SU-DHL-6 (cell line): ENCODE results near the gene PLPP3.

ENCODE experiments used
- H2AFZ ChIP-seq: fragments of 200-600 bp; sonication (generic); 2 replicates; pipeline ENCODE4 v1.6.1; 2014; ENCODE audit warnings: low read depth, mild to moderate bottlenecking, moderate library complexity, mixed read lengths, antibody characterized with exemption, low read length; ENCODE audit not compliant: severe bottlenecking
- H3F3A ChIP-seq: fragments of 200-600 bp; shearing (Covaris generic); 2 replicates; pipeline ENCODE4 v1.6.0; 2016; ENCODE audit warnings: antibody characterized with exemption, mild to moderate bottlenecking; ENCODE audit not compliant: insufficient read depth
- H3K27ac ChIP-seq: fragments of 200-600 bp; sonication (generic); 2 replicates; pipeline ENCODE4 v1.5.1; 2016; ENCODE audit warnings: low read depth, mild to moderate bottlenecking, low read length, moderate library complexity, mixed read lengths
- H3K27me3 ChIP-seq: fragments of 200-600 bp; sonication (generic), shearing (Covaris generic); 2 replicates; pipeline ENCODE4 v1.6.0; 2014; ENCODE audit warnings: mild to moderate bottlenecking, low read length
- H3K36me3 ChIP-seq: fragments of 200-600 bp; sonication (generic); 2 replicates; pipeline ENCODE4 v1.6.1; 2014; ENCODE audit warnings: mild to moderate bottlenecking, low read length, mixed read lengths
- H3K4me2 ChIP-seq: fragments of 300-600, 200-600 bp; shearing (Covaris generic), sonication (generic); 2 replicates; pipeline ENCODE4 v1.6.0; 2014; ENCODE audit warnings: low read length, low read depth, mild to moderate bottlenecking; ENCODE audit not compliant: poor library complexity, severe bottlenecking
- H3K4me3 ChIP-seq: fragments of 200-600 bp; sonication (generic); 2 replicates; pipeline ENCODE4 v1.5.1; 2014; ENCODE audit warnings: antibody characterized with exemption, low read length, mild to moderate bottlenecking, mixed read lengths; ENCODE audit not compliant: insufficient read depth, poor library complexity, severe bottlenecking
- H3K79me2 ChIP-seq: fragments of 200-600 bp; sonication (generic); 2 replicates; pipeline ENCODE4 v1.6.1; 2014; ENCODE audit warnings: mild to moderate bottlenecking, low read length, moderate library complexity; ENCODE audit not compliant: insufficient read depth
- H3K9ac ChIP-seq: fragments of 200-600 bp; sonication (generic); 2 replicates; pipeline ENCODE4 v1.7.0; 2014; ENCODE audit warnings: mild to moderate bottlenecking, low read length
- H3K9me2 ChIP-seq: fragments of 200-600 bp; sonication (generic); replicated peaks from 2 replicates; pipeline ENCODE4 v1.6.1; 2014; ENCODE audit warnings: low read length; ENCODE audit not compliant: insufficient read depth
- H3K9me3 ChIP-seq: fragments of 200-600 bp; sonication (generic); 2 replicates; pipeline ENCODE4 v1.6.1; 2014; ENCODE audit warnings: low read length, mixed read lengths; ENCODE audit not compliant: insufficient read depth
- H4K20me1 ChIP-seq: fragments of 200-600 bp; sonication (generic); 2 replicates; pipeline ENCODE4 v1.6.1; 2014; ENCODE audit warnings: low read depth, mild to moderate bottlenecking, antibody characterized with exemption, low read length, moderate library complexity, mixed read lengths
- EZH2phosphoT487 ChIP-seq: fragments of 200-600 bp; sonication (generic), shearing (Covaris generic); conservative IDR thresholded peaks from 2 replicates; pipeline ENCODE4 v1.6.1; 2018; ENCODE audit warnings: mild to moderate bottlenecking, antibody characterized with exemption, low read length, moderate library complexity, mixed read lengths
- TF ChIP-seq, protein P1 (sequence below): fragments of 200-600 bp; sonication (generic); IDR thresholded peaks from one replicate; pipeline ENCODE4 v1.5.1; 2017; ENCODE audit warnings: antibody characterized with exemption, mild to moderate bottlenecking, low read length, moderate library complexity; ENCODE audit not compliant: insufficient read depth, poor library complexity, severe bottlenecking

Gene PLPP3

GRCh38 chr1:56483104-56483503, 96.3 kb downstream of the PLPP3 start:
- Histone ChIP-seq H3K9me2 (no peaks in the 10 kb centered on the region), H3K9ac (no peak overlapping the region)
- TF ChIP-seq, protein P1, sequence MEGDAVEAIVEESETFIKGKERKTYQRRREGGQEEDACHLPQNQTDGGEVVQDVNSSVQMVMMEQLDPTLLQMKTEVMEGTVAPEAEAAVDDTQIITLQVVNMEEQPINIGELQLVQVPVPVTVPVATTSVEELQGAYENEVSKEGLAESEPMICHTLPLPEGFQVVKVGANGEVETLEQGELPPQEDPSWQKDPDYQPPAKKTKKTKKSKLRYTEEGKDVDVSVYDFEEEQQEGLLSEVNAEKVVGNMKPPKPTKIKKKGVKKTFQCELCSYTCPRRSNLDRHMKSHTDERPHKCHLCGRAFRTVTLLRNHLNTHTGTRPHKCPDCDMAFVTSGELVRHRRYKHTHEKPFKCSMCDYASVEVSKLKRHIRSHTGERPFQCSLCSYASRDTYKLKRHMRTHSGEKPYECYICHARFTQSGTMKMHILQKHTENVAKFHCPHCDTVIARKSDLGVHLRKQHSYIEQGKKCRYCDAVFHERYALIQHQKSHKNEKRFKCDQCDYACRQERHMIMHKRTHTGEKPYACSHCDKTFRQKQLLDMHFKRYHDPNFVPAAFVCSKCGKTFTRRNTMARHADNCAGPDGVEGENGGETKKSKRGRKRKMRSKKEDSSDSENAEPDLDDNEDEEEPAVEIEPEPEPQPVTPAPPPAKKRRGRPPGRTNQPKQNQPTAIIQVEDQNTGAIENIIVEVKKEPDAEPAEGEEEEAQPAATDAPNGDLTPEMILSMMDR = no peak
- TF ChIP-seq EZH2phosphoT487 = no peak

GRCh38 chr1:56482486-56482885, 96.9 kb downstream of the PLPP3 start:
- Histone ChIP-seq H3K9me2 (no peaks in the 10 kb centered on the region), H3K9ac (no peak overlapping the region), H3K9me3 (no peaks in the 10 kb centered on the region), H3F3A (no peaks in the 10 kb centered on the region), H3K36me3 (no peaks in the 10 kb centered on the region), H3K4me3 (no peak overlapping the region), H4K20me1 (no peaks in the 10 kb centered on the region), H2AFZ (no peak overlapping the region), H3K4me2 (no peak overlapping the region), H3K79me2 (no peaks in the 10 kb centered on the region), H3K27ac (no peak overlapping the region), H3K27me3 (no peaks in the 10 kb centered on the region)
- no peak for TF ChIP-seq EZH2phosphoT487
- TF ChIP-seq, protein P1 = no peak

More at GRCh38 chr1:56483104-56483503, 96.3 kb downstream of the PLPP3 start:
- Histone ChIP-seq H3K36me3 (no peaks in the 10 kb centered on the region), H2AFZ (no peak overlapping the region), H3K4me3 (no peak overlapping the region), H4K20me1 (no peaks in the 10 kb centered on the region), H3K79me2 (no peaks in the 10 kb centered on the region), H3K9me3 (no peaks in the 10 kb centered on the region), H3K4me2 (no peak overlapping the region), H3K27me3 (no peaks in the 10 kb centered on the region), H3F3A (no peaks in the 10 kb centered on the region), H3K27ac (no peak overlapping the region)

DNA sequence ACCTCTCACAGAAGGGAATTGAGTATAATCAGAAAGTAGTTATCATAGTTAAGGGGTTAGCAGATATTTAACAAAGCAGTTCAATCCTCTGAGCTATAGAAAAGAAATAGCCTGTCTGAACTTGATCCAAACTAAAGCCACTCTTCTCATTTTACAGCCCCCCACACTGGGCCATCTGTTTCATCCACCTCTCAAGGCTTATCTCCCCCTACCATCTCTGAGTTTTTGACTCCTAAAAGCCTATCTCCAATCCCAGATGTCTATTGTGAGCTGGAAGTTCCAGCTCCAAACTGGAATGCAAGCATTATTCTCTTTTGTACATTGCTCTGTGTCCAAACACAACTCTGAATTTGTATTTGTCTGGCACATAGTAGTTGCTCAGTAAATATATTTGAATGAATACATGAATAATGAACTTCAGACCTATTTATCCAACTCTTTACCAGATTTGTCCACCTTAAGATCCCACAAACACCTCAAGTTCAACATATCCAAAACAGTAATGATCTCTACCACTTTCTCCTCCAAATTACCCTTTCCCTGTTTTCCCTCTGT, 98.1 kb downstream of the PLPP3 start:
- no peak overlapping the region for H3K4me2 ChIP-seq
- no peak overlapping the region for H2AFZ ChIP-seq
- H3K9ac ChIP-seq = no peak overlapping the region

More for the DNA sequence above, 98.1 kb downstream of the PLPP3 start:
- Histone ChIP-seq H3K36me3 (no peaks in the 10 kb centered on the region), H3K79me2 (no peaks in the 10 kb centered on the region), H3K4me3 (no peak overlapping the region), H3K9me2 (no peaks in the 10 kb centered on the region), H4K20me1 (no peaks in the 10 kb centered on the region), H3K27me3 (no peaks in the 10 kb centered on the region), H3F3A (no peaks in the 10 kb centered on the region), H3K27ac (no peak overlapping the region), H3K9me3 (no peaks in the 10 kb centered on the region)
- TF ChIP-seq, protein P1 = no peak
- no peak for TF ChIP-seq EZH2phosphoT487
